Activated CD8-positive, alpha-beta T cell treated with anti-CD3 and anti-CD28 coated beads for 36 hours (primary cell): Measurements from ENCODE around the gene ROR2. TPM values are rescaled to one million over a fixed set of nuclear protein-coding genes. Genes with fewer than 3 reads are reported as not detected.

Experiments used
- ATAC-seq: fragments of 200-7000 bp; cut with Tn5 transposase; one replicate; pipeline ENCODE4 v1.10.0; 2021; ENCODE audit warnings: mild to moderate bottlenecking, moderate library complexity
- CTCF ChIA-PET: fragments of 350-600 bp; sonication (Branson Sonifier 250); formaldehyde crosslinking; loops from one replicate; lab custom pipeline; 2021; ENCODE audit warnings: antibody characterized with exemption; lab: Charles Lee
- POLR2A ChIA-PET: fragments of 350-600 bp; sonication (Branson Sonifier 250); formaldehyde crosslinking; loops from one replicate; lab custom pipeline; 2021; ENCODE audit warnings: antibody characterized with exemption; lab: Charles Lee
- DNase-seq: peaks from one replicate; pipeline ENCODE4 v3.0.0-alpha.2; 2020
- H3K27ac Mint-ChIP-seq: one replicate; pipeline ENCODE4 v1.8.0; 2021; ENCODE audit warnings: mild to moderate bottlenecking, mixed read lengths
- H3K27me3 Mint-ChIP-seq: one replicate; pipeline ENCODE4 v1.8.0; 2021; ENCODE audit warnings: mixed read lengths
- H3K36me3 Mint-ChIP-seq: one replicate; pipeline ENCODE4 v1.8.0; 2021; ENCODE audit warnings: low read depth, mixed read lengths
- H3K4me1 Mint-ChIP-seq: one replicate; pipeline ENCODE4 v1.8.0; 2021; ENCODE audit warnings: low read depth, mixed read lengths
- H3K4me3 Mint-ChIP-seq: one replicate; pipeline ENCODE4 v1.8.0; 2021; ENCODE audit warnings: mild to moderate bottlenecking, moderate library complexity, mixed read lengths
- H3K9me3 Mint-ChIP-seq: one replicate; pipeline ENCODE4 v1.8.0; 2021; ENCODE audit warnings: mixed read lengths
- CTCF ChIP-seq: fragments of 200-600 bp; IDR thresholded peaks from one replicate; pipeline ENCODE4 v1.8.0; 2022; ENCODE audit warnings: antibody characterized with exemption, mild to moderate bottlenecking
- intact Hi-C: fragments of 100-400 bp; cut with micrococcal nuclease; formaldehyde crosslinking; loops from one replicate; pipeline ENCODE4 v1.10.0; 2022
- total RNA-seq, 2 experiments: library from RNA; stranded (reverse); gene quantifications; one replicate each; pipeline ENCODE4 v1.2.3, GENCODE V29; 2021

The ROR2 gene
- total RNA-seq, 2 experiments from 2014 or later = not detected

GRCh38 chr9:91775708-91776028 is 174.4 kb downstream of the ROR2 start:
- DNase-seq = no peak
- intact Hi-C loops = loop anchor here (5.0 kb wide), 1 partner anchor 172 kb away; no protein-coding TSS in a partner anchor
- H3K4me1 Mint-ChIP-seq = no peaks in the 10 kb centered on the region
- H3K4me3 Mint-ChIP-seq = no peak overlapping the region
- ChIA-PET CTCF (interaction anchor here (1.0 to 2.7 kb wide), 8 partner anchors 14 to 195 kb away, joined by 3 to 13 read pairs (median 3); partner anchors contain the start of gene ROR2), POLR2A (no interaction called here)
- H3K36me3 Mint-ChIP-seq = no peaks in the 10 kb centered on the region
- H3K27ac Mint-ChIP-seq = no peak overlapping the region
- peak; percentile 35 for TF ChIP-seq CTCF
- no peaks in the 10 kb centered on the region for H3K9me3 Mint-ChIP-seq
- peaks cover 12% of the 10 kb centered on the region for H3K27me3 Mint-ChIP-seq
- no peak for ATAC-seq

DNA sequence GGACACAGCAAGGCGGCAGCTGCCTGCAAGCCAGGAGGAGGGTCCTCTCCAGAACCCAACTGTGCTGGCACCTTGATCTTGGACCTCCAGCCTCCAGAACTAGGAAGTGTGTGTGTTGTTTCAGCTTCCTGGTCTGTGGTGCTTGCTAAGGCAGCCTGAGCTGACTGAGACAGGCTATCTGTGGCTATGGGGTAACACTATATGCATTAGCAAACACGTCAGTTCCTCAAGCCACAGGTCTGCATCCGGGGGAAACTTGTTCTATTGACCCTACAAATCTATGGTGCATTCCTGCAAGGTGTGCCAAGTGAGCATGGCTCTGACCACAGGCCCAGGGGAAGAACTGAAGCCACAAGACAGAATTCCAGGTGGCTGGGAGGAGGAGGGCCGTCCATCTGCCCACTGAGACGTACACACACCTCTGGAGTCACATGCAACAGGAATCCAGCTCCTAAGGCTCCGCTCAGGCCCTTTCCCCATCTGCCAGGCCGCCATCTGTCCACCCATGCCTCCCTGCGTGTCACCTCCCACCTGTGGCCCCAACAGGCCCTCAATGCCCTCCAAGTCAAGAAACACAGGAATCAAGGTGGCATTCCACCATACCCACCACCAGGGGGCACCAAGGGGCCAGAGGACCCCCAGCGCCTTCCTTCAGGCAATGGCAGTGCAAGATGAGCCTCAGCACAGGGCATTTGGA is 174.9 kb downstream of the ROR2 start:
- Mint-ChIP-seq H3K4me3 (no peak overlapping the region), H3K4me1 (no peaks in the 10 kb centered on the region), H3K27ac (no peak overlapping the region), H3K9me3 (no peaks in the 10 kb centered on the region), H3K27me3 (peaks cover 12% of the 10 kb centered on the region), H3K36me3 (no peaks in the 10 kb centered on the region)
- ChIA-PET POLR2A (no interaction called here), CTCF (interaction anchor here (0.7 to 2.7 kb wide), 9 partner anchors 11 to 175 kb away, joined by 3 to 13 read pairs (median 3); partner anchors contain the start of gene ROR2)
- peak; percentile 87 for TF ChIP-seq CTCF
- intact Hi-C loops = loop anchor here (5.0 kb wide), 1 partner anchor 172 kb away; no protein-coding TSS in a partner anchor
- ATAC-seq (peak; percentile 73), DNase-seq (peak; percentile 79)

GRCh38 chr9:91773156-91773555 is 176.9 kb downstream of the ROR2 start:
- no peak for TF ChIP-seq CTCF
- Mint-ChIP-seq H3K27ac (no peak overlapping the region), H3K4me3 (no peak overlapping the region), H3K9me3 (no peaks in the 10 kb centered on the region), H3K27me3 (peaks cover 10% of the 10 kb centered on the region), H3K36me3 (no peaks in the 10 kb centered on the region), H3K4me1 (no peaks in the 10 kb centered on the region)
- ATAC-seq = no peak
- intact Hi-C loops = no loop called here
- no peak for DNase-seq
- ChIA-PET POLR2A (no interaction called here), CTCF (interaction anchor here (1.0 kb wide), 1 partner anchor 177 kb away, joined by 4 read pairs; the partner anchor contains the start of gene ROR2)

DNA sequence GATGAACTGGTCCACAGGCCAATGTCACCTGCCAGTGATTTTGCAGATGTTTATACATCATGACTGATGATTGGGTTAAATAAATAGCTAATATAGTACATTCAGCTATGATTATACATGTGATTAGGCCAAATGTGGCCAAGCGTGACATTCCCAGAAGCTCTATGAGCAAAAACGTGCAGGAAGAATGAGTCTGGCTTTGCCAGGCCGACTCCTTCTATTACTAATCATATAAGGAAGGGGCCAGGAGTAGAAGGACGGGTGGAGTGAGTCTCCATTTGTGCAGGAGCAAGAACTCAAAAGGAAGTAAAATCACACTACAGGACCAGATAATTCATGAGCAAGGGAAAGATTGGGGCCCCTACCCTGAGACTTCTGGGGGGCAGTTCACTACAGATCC is 178.2 kb downstream of the ROR2 start:
- ChIA-PET CTCF (interaction anchor here (1.5 to 2.0 kb wide), 3 partner anchors 11 to 38 kb away, joined by 4 to 11 read pairs (median 6); no protein-coding TSS in a partner anchor), POLR2A (no interaction called here)
- H3K9me3 Mint-ChIP-seq = no peaks in the 10 kb centered on the region
- TF ChIP-seq CTCF = no peak
- H3K4me3 Mint-ChIP-seq = no peak overlapping the region
- peaks cover 14% of the 10 kb centered on the region for H3K27me3 Mint-ChIP-seq
- H3K27ac Mint-ChIP-seq = no peak overlapping the region
- no peaks in the 10 kb centered on the region for H3K36me3 Mint-ChIP-seq
- no peak for ATAC-seq
- intact Hi-C loops = no loop called here
- DNase-seq = no peak
- H3K4me1 Mint-ChIP-seq = no peaks in the 10 kb centered on the region

GRCh38 chr9:91771027-91771426 is 179.0 kb downstream of the ROR2 start:
- no peaks in the 10 kb centered on the region for H3K36me3 Mint-ChIP-seq
- peaks cover 16% of the 10 kb centered on the region for H3K27me3 Mint-ChIP-seq
- DNase-seq = no peak
- intact Hi-C loops = no loop called here
- no peaks in the 10 kb centered on the region for H3K9me3 Mint-ChIP-seq
- no peaks in the 10 kb centered on the region for H3K4me1 Mint-ChIP-seq
- H3K27ac Mint-ChIP-seq = no peak overlapping the region
- H3K4me3 Mint-ChIP-seq = no peak overlapping the region
- ChIA-PET CTCF (interaction anchor here (1.5 to 2.0 kb wide), 3 partner anchors 10 to 37 kb away, joined by 4 to 11 read pairs (median 6); no protein-coding TSS in a partner anchor), POLR2A (no interaction called here)
- no peak for TF ChIP-seq CTCF
- ATAC-seq = no peak
